ENCODE results near the gene PRDX6.
A peak's percentile ranks its signal among the peaks of the same experiment; 100 is the strongest.
"Not testable (repeated sequence)": the region's sequence is repeated elsewhere in the genome, so short reads cannot be mapped to it uniquely, and the experiment has no call there.

PRDX6 gene

GRCh38 chr1:173469656-173470055 is 7.5 kb upstream of the PRDX6 start:
- no peak for DNase-seq

GRCh38 chr1:173470608-173471007 is 6.5 kb upstream of the PRDX6 start:
- DNase-seq, result no peak

- DNase-seq, result no peak
These were observed 3.5 kb upstream of the PRDX6 start for GRCh38 chr1:173473599-173474011.

GRCh38 chr1:173474097-173474779 is 2.9 kb upstream of the PRDX6 start:
- no peak for DNase-seq

GRCh38 chr1:173474780-173475421 is 2.2 kb upstream of the PRDX6 start:
- DNase-seq, result not testable (repeated sequence)

- DNase-seq, result no peak
These were observed 1.5 kb upstream of the PRDX6 start for GRCh38 chr1:173475564-173476196.

GRCh38 chr1:173476197-173476664 is 904 bp upstream of the PRDX6 start:
- no peak for DNase-seq

- peak; percentile 83 to 84 for DNase-seq
These were observed 360 bp upstream of the PRDX6 start for GRCh38 chr1:173476665-173477285.

GRCh38 chr1:173478094-173478674 is 1.0 kb downstream of the PRDX6 start:
- peak; percentile 11 to 13 for DNase-seq

- no peak for DNase-seq
These were observed 2.5 kb downstream of the PRDX6 start for GRCh38 chr1:173479649-173480048.

- DNase-seq, result no peak
These were observed 4.1 kb downstream of the PRDX6 start for GRCh38 chr1:173481195-173481772.

- DNase-seq, result no peak
These were observed 5.5 kb downstream of the PRDX6 start for GRCh38 chr1:173482683-173483082.

- DNase-seq, result no peak
These were observed 7.1 kb downstream of the PRDX6 start for GRCh38 chr1:173484276-173484675.

- DNase-seq, result no peak
These were observed 8.3 kb downstream of the PRDX6 start for GRCh38 chr1:173485401-173485800.

GRCh38 chr1:173488001-173488400 is 10.9 kb downstream of the PRDX6 start:
- DNase-seq, result no peak

GRCh38 chr1:173489149-173489600 is 12.0 kb downstream of the PRDX6 start:
- no peak for DNase-seq

- no peak for DNase-seq
These were observed 12.8 kb downstream of the PRDX6 start for GRCh38 chr1:173489929-173490328.

- DNase-seq, result no peak
These were observed 14.4 kb downstream of the PRDX6 start for GRCh38 chr1:173491508-173491907.

- not testable (repeated sequence) for DNase-seq
These were observed 16.0 kb downstream of the PRDX6 start for GRCh38 chr1:173493125-173493524.

- no peak for DNase-seq
These were observed 18.6 kb downstream of the PRDX6 start for GRCh38 chr1:173495609-173496267.

- DNase-seq, result no peak
These were observed 19.7 kb downstream of the PRDX6 start for GRCh38 chr1:173496757-173497320.

GRCh38 chr1:173499729-173500128 is 22.6 kb downstream of the PRDX6 start:
- DNase-seq, result no peak

Data from AML-193 (cell line).